HepG2 (cell line): ENCODE results near the gene CCDC85C. TPM values are rescaled to one million over a fixed set of nuclear protein-coding genes. Genes with fewer than 3 reads are reported as not detected.

Experiments used
- HBP1 ChIP-seq: IDR thresholded peaks from 2 replicates; pipeline ENCODE4 v1.6.1; 2016; ENCODE audit warnings: low read depth, control low read depth
- HNF1A ChIP-seq, 2 experiments: sonication (generic) in 1 of 2; formaldehyde crosslinking in 1 of 2; IDR thresholded peaks; 2 replicates each; pipeline versions ENCODE4 v1.4.0 to v1.6.1; 2016 to 2020; ENCODE audit warnings: borderline replicate concordance in 1 of 2, low read depth in 1 of 2, mild to moderate bottlenecking in 1 of 2, missing genetic modification reagents in 1 of 2
- HNF4G ChIP-seq, 2 experiments: sonication (generic) in 1 of 2; formaldehyde crosslinking in 1 of 2; IDR thresholded peaks; 2 replicates each; pipeline versions ENCODE4 v1.4.0 to v1.6.1; 2011 to 2020; ENCODE audit warnings: borderline replicate concordance in 2 of 2, low read depth in 2 of 2, mild to moderate bottlenecking in 2 of 2, low read length in 1 of 2, missing genetic modification reagents in 1 of 2, moderate library complexity in 1 of 2
- MNT ChIP-seq: fragments of 450-650 bp; IDR thresholded peaks from 2 replicates; pipeline ENCODE4 v1.6.1; 2016
- MTA1 ChIP-seq: sonication (generic); formaldehyde crosslinking; IDR thresholded peaks from 2 replicates; pipeline ENCODE4 v1.4.0; 2020; ENCODE audit warnings: missing genetic modification reagents, mild to moderate bottlenecking, borderline replicate concordance
- MTERF4 ChIP-seq: sonication (generic); formaldehyde crosslinking; IDR thresholded peaks from 2 replicates; pipeline ENCODE4 v1.8.0; 2023; ENCODE audit warnings: mild to moderate bottlenecking, missing genetic modification reagents
- MYC ChIP-seq: sonication (generic); formaldehyde crosslinking; IDR thresholded peaks from 2 replicates; pipeline ENCODE4 v1.9.0; 2021; ENCODE audit warnings: missing genetic modification reagents, borderline replicate concordance
- RARA ChIP-seq: IDR thresholded peaks from 2 replicates; pipeline ENCODE4 v1.6.1; 2016; ENCODE audit warnings: missing genetic modification reagents, missing compliant biosample characterization
- RFXAP ChIP-seq: sonication (generic); formaldehyde crosslinking; IDR thresholded peaks from 2 replicates; pipeline ENCODE4 v1.4.0; 2020; ENCODE audit warnings: missing genetic modification reagents, borderline replicate concordance
- SAP130 ChIP-seq: IDR thresholded peaks from 2 replicates; pipeline ENCODE4 v1.6.1; 2016; ENCODE audit warnings: low read depth
- SRSF1 ChIP-seq: fragments of 200-400 bp; formaldehyde crosslinking; optimal IDR thresholded peaks from 2 replicates; pipeline ENCODE3; 2017; ENCODE audit warnings: mild to moderate bottlenecking, low read depth, low read length, moderate library complexity
- TEAD3 ChIP-seq: optimal IDR thresholded peaks from 2 replicates; pipeline ENCODE3; 2016; ENCODE audit warnings: borderline replicate concordance
- U2AF1 ChIP-seq: fragments of 200-400 bp; formaldehyde crosslinking; optimal IDR thresholded peaks from 2 replicates; pipeline ENCODE3; 2017; ENCODE audit warnings: mild to moderate bottlenecking, low read depth, low read length
- U2AF2 ChIP-seq: fragments of 200-400 bp; formaldehyde crosslinking; IDR thresholded peaks from 2 replicates; pipeline ENCODE4 v1.6.1; 2017; ENCODE audit warnings: low read depth, mild to moderate bottlenecking, low read length
- ZNF331 ChIP-seq: sonication (generic); formaldehyde crosslinking; IDR thresholded peaks from 2 replicates; pipeline ENCODE4 v1.4.0; 2020; ENCODE audit warnings: missing genetic modification reagents
- ZNF574 ChIP-seq: sonication (generic); formaldehyde crosslinking; IDR thresholded peaks from 2 replicates; pipeline ENCODE4 v1.4.0; 2020; ENCODE audit warnings: missing genetic modification reagents
- polyA plus RNA-seq, 8 experiments: library from polyadenylated mRNA; depleted of rRNA in 3 of 8; stranded (reverse) in 7 of 8; unstranded in 1 of 8; fragments of >200 nt; fragmentation: Illumina TruSeq in 4 of 8; extraction: Trizol in 4 of 8; gene quantifications; 2 replicates each; pipeline versions ENCODE4 v1.2.1 to v1.2.3, GENCODE V29; 2011 to 2016; ENCODE audit warnings: low read depth in 4 of 8, missing spikeins in 1 of 8, mixed read lengths in 1 of 8; ENCODE audit not compliant: insufficient read depth in 1 of 8
- total RNA-seq, 5 experiments: library from RNA; depleted of rRNA; stranded (reverse); fragments of >200 nt; fragmentation: Illumina TruSeq; extraction: Trizol; gene quantifications; 2 replicates each; pipeline ENCODE4 v1.2.3, GENCODE V29; 2016; ENCODE audit warnings: low read depth in 1 of 5

The CCDC85C gene
- total and polyA plus RNA-seq, 2 of the 13 experiments (the other 11 are each of a cell fraction or from before 2014, with no cell fraction given) = 18.8 to 43.8 TPM

GRCh38 chr14:99574099-99574880 is 29.7 kb downstream of the CCDC85C start (continued):
- TF ChIP-seq ZNF574 (CRISPR knock-in tag) (no peak), RARA (CRISPR knock-in tag) (0 out of 2 replicates have a peak, but pooled peaks have one; percentile 19), U2AF2 (no peak), TEAD3 (CRISPR knock-in tag) (peak; percentile 98), MNT (peak; percentile 53; the same call in 1 of the 2 replicates), HNF4G (IDR thresholded peaks at IDR 0.05; ENCODE audit: borderline replicate concordance, low read depth, low read length) (peak; percentile 27; the same call in 1 of the 2 replicates), HNF4G (CRISPR knock-in tag; IDR thresholded peaks at IDR 0.05; ENCODE audit: borderline replicate concordance, low read depth) (no peak), MTERF4 (CRISPR knock-in tag) (peak; percentile 32; the same call in 1 of the 2 replicates), HNF1A (IDR thresholded peaks at IDR 0.05; ENCODE audit: low read depth) (no peak), HNF1A (CRISPR knock-in tag; IDR thresholded peaks at IDR 0.05; ENCODE audit: borderline replicate concordance) (peak; percentile 39; the same call in 1 of the 2 replicates), HBP1 (CRISPR knock-in tag) (no peak), RFXAP (CRISPR knock-in tag) (no peak), SAP130 (CRISPR knock-in tag) (peak; percentile 52; the same call in 1 of the 2 replicates), SRSF1 (no peak), MTA1 (CRISPR knock-in tag) (peak; percentile 53; the same call in 1 of the 2 replicates), U2AF1 (no peak), MYC (CRISPR knock-in tag) (peak; percentile 81), ZNF331 (no peak; the same call in 1 of the 2 replicates)
